Stimulated activated CD8-positive, alpha-beta memory T cell treated with anti-CD3 and anti-CD28 coated beads, Interleukin-15, amount 100 ng/mL, for 1 hour (primary cell): ENCODE results near the gene ATXN7L3.
"Not testable (repeated sequence)": the region's sequence is repeated elsewhere in the genome, so short reads cannot be mapped to it uniquely, and the experiment has no call there.

Experiments
- DNase-seq: peaks from one replicate; pipeline ENCODE4 v3.0.0-alpha.2; 2020; ENCODE audit warnings: low read depth

Gene ATXN7L3

GRCh38 chr17:44174427-44174826 is 25.3 kb downstream of the ATXN7L3 start:
- no peak for DNase-seq

GRCh38 chr17:44171931-44172455 is 27.7 kb downstream of the ATXN7L3 start:
- no peak for DNase-seq

GRCh38 chr17:44170499-44171201 is 29.0 kb downstream of the ATXN7L3 start, which contains the start of gene ASB16:
ASB16 (plus strand) TSS chr17:44170704; CDS start chr17:44170790, 86 bp downstream.
- no peak for DNase-seq

GRCh38 chr17:44170135-44170498 is 29.6 kb downstream of the ATXN7L3 start:
- DNase-seq: no peak

- no peak for DNase-seq
These were observed 32.4 kb downstream of the ATXN7L3 start for GRCh38 chr17:44167181-44167861.

GRCh38 chr17:44164476-44164875 is 35.2 kb downstream of the ATXN7L3 start:
- DNase-seq: no peak

GRCh38 chr17:44159519-44160210 is 40.0 kb downstream of the ATXN7L3 start:
- DNase-seq: no peak

GRCh38 chr17:44155488-44155887 is 44.2 kb downstream of the ATXN7L3 start:
- no peak for DNase-seq

GRCh38 chr17:44152875-44153274 is 46.8 kb downstream of the ATXN7L3 start:
- no peak for DNase-seq

GRCh38 chr17:44149750-44150329 is 49.8 kb downstream of the ATXN7L3 start:
- DNase-seq: no peak

- not testable (repeated sequence) for DNase-seq
These were observed 50.6 kb downstream of the ATXN7L3 start for GRCh38 chr17:44149066-44149465.

- no peak for DNase-seq
These were observed 51.9 kb downstream of the ATXN7L3 start for GRCh38 chr17:44147812-44148211.

- no peak for DNase-seq
These were observed 53.0 kb downstream of the ATXN7L3 start for GRCh38 chr17:44146375-44147346.

GRCh38 chr17:44144966-44145739 is 54.5 kb downstream of the ATXN7L3 start:
- DNase-seq: no peak

- DNase-seq: not testable (repeated sequence)
These were observed 55.8 kb downstream of the ATXN7L3 start for GRCh38 chr17:44143921-44144320.
